Measurements from ENCODE around the gene CAMKMT.

- TF ChIP-seq, protein P1, sequence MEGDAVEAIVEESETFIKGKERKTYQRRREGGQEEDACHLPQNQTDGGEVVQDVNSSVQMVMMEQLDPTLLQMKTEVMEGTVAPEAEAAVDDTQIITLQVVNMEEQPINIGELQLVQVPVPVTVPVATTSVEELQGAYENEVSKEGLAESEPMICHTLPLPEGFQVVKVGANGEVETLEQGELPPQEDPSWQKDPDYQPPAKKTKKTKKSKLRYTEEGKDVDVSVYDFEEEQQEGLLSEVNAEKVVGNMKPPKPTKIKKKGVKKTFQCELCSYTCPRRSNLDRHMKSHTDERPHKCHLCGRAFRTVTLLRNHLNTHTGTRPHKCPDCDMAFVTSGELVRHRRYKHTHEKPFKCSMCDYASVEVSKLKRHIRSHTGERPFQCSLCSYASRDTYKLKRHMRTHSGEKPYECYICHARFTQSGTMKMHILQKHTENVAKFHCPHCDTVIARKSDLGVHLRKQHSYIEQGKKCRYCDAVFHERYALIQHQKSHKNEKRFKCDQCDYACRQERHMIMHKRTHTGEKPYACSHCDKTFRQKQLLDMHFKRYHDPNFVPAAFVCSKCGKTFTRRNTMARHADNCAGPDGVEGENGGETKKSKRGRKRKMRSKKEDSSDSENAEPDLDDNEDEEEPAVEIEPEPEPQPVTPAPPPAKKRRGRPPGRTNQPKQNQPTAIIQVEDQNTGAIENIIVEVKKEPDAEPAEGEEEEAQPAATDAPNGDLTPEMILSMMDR (IDR thresholded peaks at IDR 0.05), result no peak
- TF ChIP-seq EZH2 (IDR thresholded peaks at IDR 0.05; ENCODE audit: borderline replicate concordance, insufficient read depth, low read depth, low read length, poor library complexity, severe bottlenecking), result no peak
Observed at GRCh38 chr2:44347526-44347925, 14.2 kb upstream of the CAMKMT start.

Data from B cell (primary cell).